AG04450 (cell line): ENCODE results near the gene NINJ1. TPM values are rescaled to one million over a fixed set of nuclear protein-coding genes. Genes with fewer than 3 reads are reported as not detected.

Experiments
- CTCF ChIA-PET: fragments of 300-600, 350-600 bp; formaldehyde crosslinking; extraction: SDS; loops from one replicate; lab custom pipeline; 2022; ENCODE audit warnings: antibody characterized with exemption, inconsistent platforms; lab: Charles Lee
- POLR2A ChIA-PET: fragments of 350-600 bp; formaldehyde crosslinking; extraction: SDS; loops from one replicate; lab custom pipeline; 2021; ENCODE audit warnings: antibody characterized with exemption, inconsistent platforms; lab: Yijun Ruan, JAX
- DNase-seq: peaks from one replicate; pipeline ENCODE4 v3.0.0-alpha.2; 2011; ENCODE audit warnings: low read depth, low spot score
- H3K27ac ChIP-seq: one replicate; pipeline ENCODE4 v1.5.1; 2012; ENCODE audit warnings: low read depth, low read length, control low read depth
- H3K27me3 ChIP-seq: one replicate; pipeline ENCODE4 v1.6.0; 2012; ENCODE audit warnings: low read length; ENCODE audit not compliant: control insufficient read depth, insufficient read depth
- H3K4me3 ChIP-seq: 2 replicates; pipeline ENCODE4 v1.5.1; 2011; ENCODE audit warnings: mild to moderate bottlenecking, low read depth, low read length, control low read depth
- H3K9me3 ChIP-seq: 2 replicates; pipeline ENCODE4 v1.5.1; 2012; ENCODE audit warnings: low read length; ENCODE audit not compliant: control insufficient read depth, insufficient read depth
- CTCF ChIP-seq: IDR thresholded peaks from 2 replicates; pipeline ENCODE4 v1.5.1; 2011; ENCODE audit warnings: low read depth, low read length, control low read depth, inconsistent platforms
- polyA plus RNA-seq: library from polyadenylated mRNA; depleted of rRNA; stranded (reverse); fragments of >200 nt; gene quantifications from 2 replicates; pipeline ENCODE4 v1.2.3, GENCODE V29; 2011

The NINJ1 gene
- polyA plus RNA-seq, 1 experiment = 26.8 TPM

GRCh38 chr9:93169444-93169843 is 35.4 kb upstream of the NINJ1 start:
- CTCF ChIA-PET = interaction anchor here (0.5 kb wide), 1 partner anchor 9 kb away, joined by 3 read pairs; no protein-coding TSS in a partner anchor
- POLR2A ChIA-PET = no interaction called here

GRCh38 chr9:93168581-93168980 is 34.5 kb upstream of the NINJ1 start:
- H3K27me3 ChIP-seq = peaks cover 13% of the 10 kb centered on the region
- CTCF ChIA-PET = no interaction called here
- no peaks in the 10 kb centered on the region for H3K9me3 ChIP-seq
- POLR2A ChIA-PET = no interaction called here
- no peak overlapping the region for H3K27ac ChIP-seq
- no peak overlapping the region for H3K4me3 ChIP-seq
- no peak for TF ChIP-seq CTCF
- DNase-seq = no peak

More at GRCh38 chr9:93169444-93169843, 35.4 kb upstream of the NINJ1 start:
- H3K9me3 ChIP-seq = no peaks in the 10 kb centered on the region
- DNase-seq = no peak
- no peak for TF ChIP-seq CTCF
- peaks cover 15% of the 10 kb centered on the region for H3K27me3 ChIP-seq
- no peak overlapping the region for H3K27ac ChIP-seq
- H3K4me3 ChIP-seq = no peak overlapping the region

GRCh38 chr9:93167838-93168237 is 33.8 kb upstream of the NINJ1 start:
- H3K27ac ChIP-seq = no peak overlapping the region
- no peak for TF ChIP-seq CTCF
- H3K9me3 ChIP-seq = no peaks in the 10 kb centered on the region
- POLR2A ChIA-PET = no interaction called here
- CTCF ChIA-PET = no interaction called here
- H3K4me3 ChIP-seq = no peak overlapping the region
- DNase-seq = no peak
- H3K27me3 ChIP-seq = peaks cover 9% of the 10 kb centered on the region

- peaks cover 4% of the 10 kb centered on the region for H3K27me3 ChIP-seq
- H3K27ac ChIP-seq = no peak overlapping the region
- no peaks in the 10 kb centered on the region for H3K9me3 ChIP-seq
- no peak for TF ChIP-seq CTCF
- H3K4me3 ChIP-seq = no peak overlapping the region
- ChIA-PET POLR2A (no interaction called here), CTCF (no interaction called here)
- no peak for DNase-seq
These were observed 33.1 kb upstream of the NINJ1 start for GRCh38 chr9:93167185-93167584.

GRCh38 chr9:93166699-93167098 is 32.6 kb upstream of the NINJ1 start:
- H3K27me3 ChIP-seq = peaks cover 2% of the 10 kb centered on the region
- CTCF ChIA-PET = no interaction called here
- no peak for DNase-seq
- H3K4me3 ChIP-seq = no peak overlapping the region
- H3K9me3 ChIP-seq = no peaks in the 10 kb centered on the region
- POLR2A ChIA-PET = no interaction called here
- no peak overlapping the region for H3K27ac ChIP-seq
- TF ChIP-seq CTCF = no peak
